HG03354 (cell line): Measurements from ENCODE around the gene DIRAS2.
"Not testable (repeated sequence)": the region's sequence is repeated elsewhere in the genome, so short reads cannot be mapped to it uniquely, and the experiment has no call there.

Experiments used
- ATAC-seq: cut with Tn5 transposase; IDR thresholded peaks from one replicate; pipeline ENCODE4 v1.9.1; 2021; ENCODE audit warnings: mild to moderate bottlenecking; ENCODE audit not compliant: unreplicated experiment, poor library complexity, severe bottlenecking

DIRAS2 gene

GRCh38 chr9:90642570-90643539, at the start of gene DIRAS2:
Gene DIRAS2 (minus strand): TSS chr9:90642824. CDS start chr9:90613827, 28,997 bp downstream.
- no peak for ATAC-seq

- no peak for ATAC-seq
Measured at GRCh38 chr9:90684736-90685135, 42.1 kb upstream of the DIRAS2 start.

GRCh38 chr9:90684106-90684505, 41.5 kb upstream of the DIRAS2 start:
- ATAC-seq: no peak

- ATAC-seq: no peak
Measured at GRCh38 chr9:90680534-90680933, 37.9 kb upstream of the DIRAS2 start.

- no peak for ATAC-seq
Measured at GRCh38 chr9:90665072-90665471, 22.4 kb upstream of the DIRAS2 start.

- ATAC-seq: no peak
Measured at GRCh38 chr9:90659650-90660364, 17.2 kb upstream of the DIRAS2 start.

- ATAC-seq: no peak
Measured at GRCh38 chr9:90658783-90659182, 16.2 kb upstream of the DIRAS2 start.

- ATAC-seq: no peak
Measured at GRCh38 chr9:90658181-90658580, 15.6 kb upstream of the DIRAS2 start.

GRCh38 chr9:90656876-90657275, 14.3 kb upstream of the DIRAS2 start:
- ATAC-seq: not testable (repeated sequence)

GRCh38 chr9:90651246-90651645, 8.6 kb upstream of the DIRAS2 start:
- no peak for ATAC-seq

GRCh38 chr9:90647843-90648242, 5.2 kb upstream of the DIRAS2 start:
- no peak for ATAC-seq

- ATAC-seq: no peak
Measured at GRCh38 chr9:90645721-90646120, 3.1 kb upstream of the DIRAS2 start.

- ATAC-seq: no peak
Measured at GRCh38 chr9:90641884-90642487, 638 bp downstream of the DIRAS2 start.

- no peak for ATAC-seq
Measured at GRCh38 chr9:90641086-90641485, 1.5 kb downstream of the DIRAS2 start.

GRCh38 chr9:90640361-90640760, 2.3 kb downstream of the DIRAS2 start:
- no peak for ATAC-seq

- no peak for ATAC-seq
Measured at GRCh38 chr9:90637626-90638025, 5.0 kb downstream of the DIRAS2 start.

GRCh38 chr9:90632647-90633207, 9.9 kb downstream of the DIRAS2 start:
- ATAC-seq: no peak

GRCh38 chr9:90631964-90632363, 10.7 kb downstream of the DIRAS2 start:
- no peak for ATAC-seq

- ATAC-seq: no peak
Measured at GRCh38 chr9:90629991-90630390, 12.6 kb downstream of the DIRAS2 start.

GRCh38 chr9:90629354-90629753, 13.3 kb downstream of the DIRAS2 start:
- no peak for ATAC-seq
